ENCODE measurements around the gene ADCYAP1R1.

- no peak for TF ChIP-seq CTCF (IDR thresholded peaks at IDR 0.05)
- TF ChIP-seq POLR2A (IDR thresholded peaks at IDR 0.05), result no peak
These were observed 49.0 kb upstream of the ADCYAP1R1 start for GRCh38 chr7:31003097-31003496.
